Liver (tissue), 9 donors: ENCODE results near the gene HACD2. TPM values are rescaled to one million over a fixed set of nuclear protein-coding genes. Genes with fewer than 3 reads are reported as not detected.

Experiments
- DNase-seq: peaks from one replicate; pipeline ENCODE4 v3.0.0-alpha.2; 2017; ENCODE audit warnings: low spot score
- H3K27ac ChIP-seq, 2 donors: one replicate each; pipeline ENCODE4 v1.7.0; 2013; ENCODE audit warnings: inconsistent platforms in 2 of 2, low read length in 2 of 2, control low read depth in 1 of 2, low read depth in 1 of 2, mild to moderate bottlenecking in 1 of 2
- H3K27me3 ChIP-seq, 4 donors: one replicate each; pipeline versions ENCODE4 v1.6.1 to v1.7.0; 2013; ENCODE audit warnings: low read length in 3 of 4, inconsistent platforms in 1 of 4, mild to moderate bottlenecking in 1 of 4, moderate library complexity in 1 of 4; ENCODE audit not compliant: control insufficient read depth in 4 of 4, insufficient read depth in 4 of 4
- H3K36me3 ChIP-seq, 4 donors: one replicate each; pipeline versions ENCODE4 v1.6.1 to v1.7.0; 2013; ENCODE audit warnings: low read length in 3 of 4, mild to moderate bottlenecking in 3 of 4, low read depth in 1 of 4, moderate library complexity in 1 of 4; ENCODE audit not compliant: control insufficient read depth in 4 of 4, insufficient read depth in 3 of 4
- H3K4me1 ChIP-seq, 4 donors: one replicate each; pipeline versions ENCODE4 v1.6.1 to v1.7.0; 2013; ENCODE audit warnings: low read length in 3 of 4, mild to moderate bottlenecking in 3 of 4, moderate library complexity in 1 of 4; ENCODE audit not compliant: control insufficient read depth in 4 of 4, insufficient read depth in 4 of 4
- H3K4me3 ChIP-seq, 3 donors: one replicate each; pipeline versions ENCODE4 v1.6.1 to v1.7.0; 2013; ENCODE audit warnings: low read length in 3 of 3, control low read depth in 1 of 3, low read depth in 1 of 3, mild to moderate bottlenecking in 1 of 3
- H3K9ac ChIP-seq, 2 donors: one replicate each; pipeline ENCODE4 v1.7.0; 2013; ENCODE audit warnings: low read length in 2 of 2, mild to moderate bottlenecking in 2 of 2, moderate library complexity in 2 of 2, control low read depth in 1 of 2, low read depth in 1 of 2
- H3K9me3 ChIP-seq, 4 donors: one replicate each; pipeline versions ENCODE4 v1.6.1 to v1.7.0; 2013; ENCODE audit warnings: low read length in 3 of 4; ENCODE audit not compliant: control insufficient read depth in 4 of 4
- ATF3 ChIP-seq: IDR thresholded peaks from 2 replicates; pipeline ENCODE4 v1.6.1; 2016; ENCODE audit warnings: antibody characterized with exemption
- CTCF ChIP-seq: fragments of 150-350 bp; IDR thresholded peaks from 2 replicates; pipeline ENCODE4 v1.5.1; 2017; ENCODE audit warnings: improper control_type of control experiment, low read depth, low read length; ENCODE audit not compliant: missing input control
- EGR1 ChIP-seq, 2 donors: IDR thresholded peaks; 2 replicates each; pipeline ENCODE4 v1.6.1; 2016 to 2018; ENCODE audit warnings: antibody characterized with exemption in 2 of 2, low read depth in 2 of 2
- FOXA1 ChIP-seq: IDR thresholded peaks from 2 replicates; pipeline ENCODE4 v1.6.1; 2016; ENCODE audit warnings: antibody characterized with exemption
- FOXA2 ChIP-seq: IDR thresholded peaks from 2 replicates; pipeline ENCODE4 v1.6.1; 2016; ENCODE audit warnings: antibody characterized with exemption
- HNF4A ChIP-seq, 2 donors: conservative IDR thresholded peaks; 2 replicates each; pipeline ENCODE4 v1.6.1; 2016; ENCODE audit warnings: antibody characterized with exemption in 2 of 2, mild to moderate bottlenecking in 2 of 2
- HNF4G ChIP-seq: IDR thresholded peaks from 2 replicates; pipeline ENCODE4 v1.6.1; 2016; ENCODE audit warnings: antibody characterized with exemption
- JUND ChIP-seq, 2 donors: IDR thresholded peaks; 2 replicates each; pipeline ENCODE4 v1.6.1; 2016; ENCODE audit warnings: antibody characterized with exemption in 2 of 2
- NR2F2 ChIP-seq: IDR thresholded peaks from 2 replicates; pipeline ENCODE4 v1.6.1; 2016; ENCODE audit warnings: antibody characterized with exemption
- RAD21 ChIP-seq, 2 donors: IDR thresholded peaks; 2 replicates each; pipeline ENCODE4 v1.6.1; 2016; ENCODE audit warnings: antibody characterized with exemption in 2 of 2, mild to moderate bottlenecking in 2 of 2
- REST ChIP-seq: IDR thresholded peaks from 2 replicates; pipeline ENCODE4 v1.6.1; 2016; ENCODE audit warnings: antibody characterized with exemption, mild to moderate bottlenecking
- RXRA ChIP-seq, 2 donors: IDR thresholded peaks; 2 replicates each; pipeline ENCODE4 v1.6.1; 2017 to 2018; ENCODE audit warnings: antibody characterized with exemption in 2 of 2, mild to moderate bottlenecking in 1 of 2
- SP1 ChIP-seq: IDR thresholded peaks from 2 replicates; pipeline ENCODE4 v1.6.1; 2018; ENCODE audit warnings: antibody characterized with exemption, mild to moderate bottlenecking
- TAF1 ChIP-seq: conservative IDR thresholded peaks from 2 replicates; pipeline ENCODE4 v1.6.1; 2016; ENCODE audit warnings: antibody characterized with exemption, mild to moderate bottlenecking
- ZBTB33 ChIP-seq: IDR thresholded peaks from 2 replicates; pipeline ENCODE4 v1.6.1; 2016; ENCODE audit warnings: antibody characterized with exemption
- WGBS: extraction: QIAGEN DNeasy Blood & Tissue Kit; methylation state at CpG from one replicate; pipeline ENCODE4 v1.1.7; 2013; 5-methylcytosine and 5-hydroxymethylcytosine counted together
- polyA plus RNA-seq, 2 donors: library from polyadenylated mRNA; stranded (reverse) in 1 of 2; unstranded in 1 of 2; fragments of 200-250 nt in 1 of 2; fragments of >200 nt in 1 of 2; fragmentation: Nextera tagmentation in 1 of 2; extraction: Ambion mirVana in 1 of 2; gene quantifications; one replicate each; pipeline versions ENCODE4 v1.2.1 to v1.2.3, GENCODE V29; 2013 to 2015
- total RNA-seq, 2 donors: library from RNA; depleted of rRNA; stranded (reverse); fragments of >200 nt; gene quantifications; one replicate each; pipeline ENCODE4 v1.2.3, GENCODE V29; 2014
- TF ChIP-seq, protein P1 (sequence below): IDR thresholded peaks from 2 replicates; pipeline ENCODE4 v1.6.1; 2016; ENCODE audit warnings: antibody characterized with exemption
- donor health status: healthy.
- donor health status: healthy.
- donor health status: healthy.
- donor health status: healthy.
- donor health status: healthy.

HACD2 gene
- total and polyA plus RNA-seq, 4 donors, result 14.8 to 45.2 (median 25.2) TPM

DNA sequence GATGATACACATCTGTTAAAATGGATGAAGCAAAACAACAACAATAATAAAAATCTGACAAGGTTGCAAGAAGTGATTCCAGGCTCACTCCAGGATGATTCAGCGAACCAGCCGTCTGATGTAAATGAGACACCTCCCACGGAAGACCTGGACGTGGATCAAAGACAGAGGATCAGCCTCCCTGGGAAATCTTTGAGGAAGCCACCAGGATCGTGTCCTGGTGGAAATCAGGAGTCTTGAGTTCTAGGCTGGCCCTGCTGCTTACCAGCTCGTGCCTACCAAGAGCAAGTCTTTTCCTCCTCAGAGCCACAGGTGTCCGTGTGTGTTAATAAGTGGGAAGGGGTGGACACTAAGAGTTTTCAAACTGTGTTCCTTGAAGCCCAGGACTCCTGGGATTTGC is 120.6 kb downstream of the HACD2 start:
- no peak overlapping the region for H3K27ac ChIP-seq
- 82% methylated on average over 7 of the region's 7 CpGs for WGBS
- H3K4me1 ChIP-seq, result peaks cover 0 to 6% (median 5%) of the 10 kb centered on the region in 4 donors
- no peaks in the 10 kb centered on the region for H3K36me3 ChIP-seq
- H3K9me3 ChIP-seq, result no peaks in the 10 kb centered on the region
- no peak overlapping the region for H3K4me3 ChIP-seq
- TF ChIP-seq ATF3 (no peak), SP1 (no peak), JUND (IDR thresholded peaks at IDR 0.05) (no peak), ZBTB33 (no peak), HNF4G (no peak), RAD21 (IDR thresholded peaks at IDR 0.05) (no peak), NR2F2 (no peak), FOXA2 (no peak), REST (no peak), EGR1 (IDR thresholded peaks at IDR 0.05; ENCODE audit: low read depth in 2 of 2) (no peak)
- DNase-seq, result no peak
- H3K9ac ChIP-seq, result no peak overlapping the region
- H3K27me3 ChIP-seq, result no peaks in the 10 kb centered on the region

DNA sequence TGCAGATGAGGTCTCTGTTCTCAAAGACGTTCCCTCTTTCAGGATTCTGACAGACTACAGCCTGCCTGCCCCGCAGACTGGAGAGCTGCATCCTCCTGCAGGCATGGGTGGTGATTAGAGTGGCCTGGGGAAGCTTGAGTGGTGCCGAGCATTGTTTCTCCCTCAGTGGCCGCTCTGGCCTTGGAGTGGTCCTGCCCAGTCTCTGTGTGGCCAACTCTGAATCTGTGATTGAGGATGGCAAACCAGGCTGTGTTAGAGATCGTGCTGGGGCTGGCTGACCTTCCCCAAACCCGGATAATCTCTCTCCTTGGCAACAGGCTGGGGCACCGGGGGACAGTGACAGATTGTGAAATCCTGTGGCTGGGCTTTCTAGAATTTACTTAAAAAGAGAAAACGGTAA is 125.0 kb downstream of the HACD2 start:
- WGBS, result 33% methylated on average over 8 of the region's 8 CpGs
- H3K27ac ChIP-seq, result no peak overlapping the region
- H3K9ac ChIP-seq, result no peak overlapping the region
- H3K36me3 ChIP-seq, result no peaks in the 10 kb centered on the region
- peaks cover 0 to 6% (median 3%) of the 10 kb centered on the region in 4 donors for H3K4me1 ChIP-seq
- no peak for DNase-seq
- no peaks in the 10 kb centered on the region for H3K9me3 ChIP-seq
- H3K27me3 ChIP-seq, result no peaks in the 10 kb centered on the region
- no peak for TF ChIP-seq HNF4A (conservative IDR thresholded peaks at IDR 0.05)
- TF ChIP-seq RXRA (IDR thresholded peaks at IDR 0.05), result peak in 1 of 2 donors; percentile 9
- H3K4me3 ChIP-seq, result no peak overlapping the region

GRCh38 chr3:123458255-123458654 is 126.6 kb downstream of the HACD2 start:
- Histone ChIP-seq H3K4me3 (no peak overlapping the region), H3K27ac (no peak overlapping the region), H3K27me3 (no peaks in the 10 kb centered on the region), H3K9ac (no peak overlapping the region), H3K9me3 (no peaks in the 10 kb centered on the region), H3K4me1 (peaks cover 0 to 6% (median 3%) of the 10 kb centered on the region in 4 donors), H3K36me3 (no peaks in the 10 kb centered on the region)
- WGBS, result 88% methylated on average over 5 of the region's 5 CpGs
- no peak for DNase-seq
- no peak for TF ChIP-seq HNF4G
- TF ChIP-seq, protein P1, sequence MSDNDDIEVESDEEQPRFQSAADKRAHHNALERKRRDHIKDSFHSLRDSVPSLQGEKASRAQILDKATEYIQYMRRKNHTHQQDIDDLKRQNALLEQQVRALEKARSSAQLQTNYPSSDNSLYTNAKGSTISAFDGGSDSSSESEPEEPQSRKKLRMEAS, result no peak
- TF ChIP-seq SP1, result no peak
- no peak for TF ChIP-seq FOXA1
- no peak for TF ChIP-seq NR2F2
- TF ChIP-seq TAF1, result no peak
- no peak for TF ChIP-seq EGR1 (IDR thresholded peaks at IDR 0.05; ENCODE audit: low read depth in 2 of 2)
- TF ChIP-seq RAD21 (IDR thresholded peaks at IDR 0.05), result no peak
- TF ChIP-seq REST, result no peak
- TF ChIP-seq JUND (IDR thresholded peaks at IDR 0.05), result no peak
- TF ChIP-seq CTCF, result no peak
- no peak for TF ChIP-seq ATF3
- no peak for TF ChIP-seq HNF4A (conservative IDR thresholded peaks at IDR 0.05)
- no peak for TF ChIP-seq FOXA2
